Measurements from ENCODE around the gene ITPK1. TPM values are rescaled to one million over a fixed set of nuclear protein-coding genes. Genes with fewer than 3 reads are reported as not detected.

The ITPK1 gene
- polyA plus RNA-seq, 2 of the 4 experiments (the other 2 are of a cell fraction), result 46.2 to 47.0 TPM

DNA sequence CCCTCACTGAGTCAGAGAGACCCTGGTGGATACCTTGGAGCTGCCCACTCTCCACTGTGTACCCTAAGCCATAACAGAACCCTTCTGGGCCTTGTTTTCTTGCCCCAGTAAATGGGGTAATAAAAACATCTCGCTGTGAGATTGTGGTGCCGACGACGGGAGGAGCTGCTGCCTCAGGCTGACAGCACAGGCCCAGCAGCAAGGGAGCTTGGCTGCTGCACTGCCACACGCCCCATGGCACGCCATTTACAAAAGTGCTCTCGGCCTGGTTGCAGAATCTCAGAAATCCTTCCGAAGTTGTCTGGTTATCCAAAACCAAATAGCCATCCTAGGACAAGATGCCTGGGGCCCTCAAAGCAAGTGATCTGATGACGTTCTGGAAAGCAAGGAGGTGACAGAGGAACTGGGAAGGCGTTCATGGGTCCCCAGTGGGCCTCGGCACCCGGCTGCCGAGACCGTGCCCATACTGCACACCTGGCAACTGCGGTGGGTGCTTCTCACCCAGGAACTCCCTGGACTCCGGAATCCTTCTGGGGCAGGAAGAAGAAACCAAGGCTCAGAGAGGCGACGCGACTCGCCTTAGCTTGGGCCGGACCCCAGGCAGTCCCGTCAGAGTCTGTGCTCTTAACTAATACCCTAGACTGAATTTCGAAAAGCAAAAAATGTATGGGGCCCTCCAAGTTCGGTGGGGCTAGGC, 166.1 kb downstream of the ITPK1 start:
- ATAC-seq (no peak), DNase-seq (ENCODE audit: low read depth in 1 of 2, low spot score in 1 of 2) (no peak), FAIRE-seq (no peak)
- H3K9me3 ChIP-seq, result no peaks in the 10 kb centered on the region
- TF ChIP-seq HOXA7 (CRISPR knock-in tag; IDR thresholded peaks at IDR 0.05), result no peak
- no peak for TF ChIP-seq NPAS2 (CRISPR knock-in tag; IDR thresholded peaks at IDR 0.05; ENCODE audit: borderline replicate concordance)
- no peak for TF ChIP-seq HDAC2 (IDR thresholded peaks at IDR 0.05)
- no peak for TF ChIP-seq MAFK (IDR thresholded peaks at IDR 0.05; ENCODE audit: partially characterized antibody)
- ChIA-PET POLR2A (no interaction called here), CTCF (interaction anchor here (0.9 to 7.0 kb wide), 7 partner anchors 15 to 190 kb away, joined by 3 to 96 read pairs (median 4); no protein-coding TSS in a partner anchor)
- no peak overlapping the region for H3K27ac ChIP-seq
- peaks cover 27% of the 10 kb centered on the region for H3K4me1 ChIP-seq
- H3K4me3 ChIP-seq, result no peak overlapping the region
- WGBS (ENCODE audit: missing lambda C conversion rate), result 89% methylated on average over 24 of the region's 24 CpGs
- no peak overlapping the region for H3K4me2 ChIP-seq

DNA sequence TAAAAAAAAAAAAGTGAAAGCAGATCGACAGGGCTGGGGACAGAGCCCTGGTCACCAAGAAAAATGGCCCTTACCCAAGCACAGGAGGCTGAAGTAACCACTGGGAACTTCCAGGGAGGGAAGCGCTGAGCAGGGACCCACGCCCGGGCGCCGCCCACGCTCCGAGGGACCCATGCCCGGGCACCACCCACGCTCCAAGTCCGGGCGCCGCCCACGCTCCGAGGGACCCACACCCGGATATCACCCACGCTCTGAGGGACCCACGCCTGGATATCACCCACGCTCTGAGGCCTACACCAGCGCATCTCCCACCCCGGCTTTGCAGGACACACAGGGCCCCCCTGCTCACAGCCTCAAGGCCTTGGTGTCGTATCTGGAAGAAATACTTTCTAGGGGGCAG, 167.1 kb downstream of the ITPK1 start:
- Histone ChIP-seq H3K4me3 (no peak overlapping the region), H3K27ac (no peak overlapping the region), H3K4me1 (peaks cover 27% of the 10 kb centered on the region), H3K9me3 (no peaks in the 10 kb centered on the region), H3K4me2 (no peak overlapping the region)
- TF ChIP-seq CBX2 (IDR thresholded peaks at IDR 0.05; ENCODE audit: borderline replicate concordance, low read depth) (no peak), SMC3 (IDR thresholded peaks at IDR 0.05) (no peak), CBX8 (IDR thresholded peaks at IDR 0.05) (no peak), FOXS1 (CRISPR knock-in tag; IDR thresholded peaks at IDR 0.05) (no peak), JUNB (IDR thresholded peaks at IDR 0.05) (no peak), ESRRA (IDR thresholded peaks at IDR 0.05; ENCODE audit: borderline replicate concordance, low read length) (no peak), MAFK (IDR thresholded peaks at IDR 0.05; ENCODE audit: partially characterized antibody) (no peak), ZNF302 (CRISPR knock-in tag; IDR thresholded peaks at IDR 0.05) (no peak), MYC (IDR thresholded peaks at IDR 0.05; ENCODE audit: borderline replicate concordance, low read length) (no peak), PHF8 (IDR thresholded peaks at IDR 0.05; ENCODE audit: borderline replicate concordance, low read depth) (no peak), RARB (CRISPR knock-in tag; IDR thresholded peaks at IDR 0.05) (no peak), HOXB5 (CRISPR knock-in tag; IDR thresholded peaks at IDR 0.05) (no peak), ATOH8 (CRISPR knock-in tag; IDR thresholded peaks at IDR 0.05; ENCODE audit: low read depth) (no peak), USF2 (IDR thresholded peaks at IDR 0.05) (no peak), SREBF2 (IDR thresholded peaks at IDR 0.05) (no peak)
- TF ChIP-seq, protein P1, sequence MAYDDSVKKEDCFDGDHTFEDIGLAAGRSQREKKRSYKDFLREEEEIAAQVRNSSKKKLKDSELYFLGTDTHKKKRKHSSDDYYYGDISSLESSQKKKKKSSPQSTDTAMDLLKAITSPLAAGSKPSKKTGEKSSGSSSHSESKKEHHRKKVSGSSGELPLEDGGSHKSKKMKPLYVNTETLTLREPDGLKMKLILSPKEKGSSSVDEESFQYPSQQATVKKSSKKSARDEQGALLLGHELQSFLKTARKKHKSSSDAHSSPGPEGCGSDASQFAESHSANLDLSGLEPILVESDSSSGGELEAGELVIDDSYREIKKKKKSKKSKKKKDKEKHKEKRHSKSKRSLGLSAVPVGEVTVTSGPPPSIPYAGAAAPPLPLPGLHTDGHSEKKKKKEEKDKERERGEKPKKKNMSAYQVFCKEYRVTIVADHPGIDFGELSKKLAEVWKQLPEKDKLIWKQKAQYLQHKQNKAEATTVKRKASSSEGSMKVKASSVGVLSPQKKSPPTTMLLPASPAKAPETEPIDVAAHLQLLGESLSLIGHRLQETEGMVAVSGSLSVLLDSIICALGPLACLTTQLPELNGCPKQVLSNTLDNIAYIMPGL (CRISPR knock-in tag; IDR thresholded peaks at IDR 0.05; ENCODE audit: borderline replicate concordance), result no peak
- TF ChIP-seq, protein P2, sequence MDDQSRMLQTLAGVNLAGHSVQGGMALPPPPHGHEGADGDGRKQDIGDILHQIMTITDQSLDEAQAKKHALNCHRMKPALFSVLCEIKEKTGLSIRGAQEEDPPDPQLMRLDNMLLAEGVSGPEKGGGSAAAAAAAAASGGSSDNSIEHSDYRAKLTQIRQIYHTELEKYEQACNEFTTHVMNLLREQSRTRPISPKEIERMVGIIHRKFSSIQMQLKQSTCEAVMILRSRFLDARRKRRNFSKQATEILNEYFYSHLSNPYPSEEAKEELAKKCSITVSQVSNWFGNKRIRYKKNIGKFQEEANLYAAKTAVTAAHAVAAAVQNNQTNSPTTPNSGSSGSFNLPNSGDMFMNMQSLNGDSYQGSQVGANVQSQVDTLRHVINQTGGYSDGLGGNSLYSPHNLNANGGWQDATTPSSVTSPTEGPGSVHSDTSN (IDR thresholded peaks at IDR 0.05), result no peak
- TF ChIP-seq, protein P3, sequence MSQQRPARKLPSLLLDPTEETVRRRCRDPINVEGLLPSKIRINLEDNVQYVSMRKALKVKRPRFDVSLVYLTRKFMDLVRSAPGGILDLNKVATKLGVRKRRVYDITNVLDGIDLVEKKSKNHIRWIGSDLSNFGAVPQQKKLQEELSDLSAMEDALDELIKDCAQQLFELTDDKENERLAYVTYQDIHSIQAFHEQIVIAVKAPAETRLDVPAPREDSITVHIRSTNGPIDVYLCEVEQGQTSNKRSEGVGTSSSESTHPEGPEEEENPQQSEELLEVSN (IDR thresholded peaks at IDR 0.05; ENCODE audit: borderline replicate concordance, low read depth), result no peak
- CTCF ChIA-PET, result interaction anchor here (0.9 to 5.2 kb wide), 6 partner anchors 14 to 191 kb away, joined by 3 to 30 read pairs (median 6); partner anchors contain the start of gene ITPK1
- WGBS (ENCODE audit: missing lambda C conversion rate), result 95% methylated on average over 15 of the region's 22 CpGs
- no peak for FAIRE-seq
- ATAC-seq, result no peak
- no peak for DNase-seq (ENCODE audit: low read depth in 1 of 2, low spot score in 1 of 2)
- POLR2A ChIA-PET, result no interaction called here
